NCI-H2196 (cell line): Measurements from ENCODE around the gene MYO18B.
"Not testable (repeated sequence)": the region's sequence is repeated elsewhere in the genome, so short reads cannot be mapped to it uniquely, and the experiment has no call there.

Source experiments
- DNase-seq: peaks from one replicate; lab custom pipeline; 2025; ENCODE audit not compliant: unreplicated experiment; lab: John Stamatoyannopoulos, UW

The MYO18B gene

GRCh38 chr22:25741692-25742626 lies at the start of gene MYO18B:
TSS of gene MYO18B (plus strand) at chr22:25742188. CDS start at chr22:25761093, 18,905 bp downstream.
- no peak for DNase-seq

- DNase-seq: no peak
Measured at GRCh38 chr22:25692397-25693267, 49.4 kb upstream of the MYO18B start.

- DNase-seq: no peak
Measured at GRCh38 chr22:25693268-25693565, 48.8 kb upstream of the MYO18B start.

GRCh38 chr22:25694196-25694907 lies 47.6 kb upstream of the MYO18B start:
- no peak for DNase-seq

GRCh38 chr22:25695146-25695545 lies 46.8 kb upstream of the MYO18B start:
- DNase-seq: no peak

- DNase-seq: no peak
Measured at GRCh38 chr22:25696763-25697162, 45.2 kb upstream of the MYO18B start.

GRCh38 chr22:25697181-25697664 lies 44.8 kb upstream of the MYO18B start:
- DNase-seq: no peak

- no peak for DNase-seq
Measured at GRCh38 chr22:25697978-25698377, 44.0 kb upstream of the MYO18B start.

GRCh38 chr22:25698461-25698860 lies 43.5 kb upstream of the MYO18B start:
- no peak for DNase-seq

GRCh38 chr22:25698978-25699377 lies 43.0 kb upstream of the MYO18B start:
- no peak for DNase-seq

GRCh38 chr22:25701056-25701780 lies 40.8 kb upstream of the MYO18B start:
- no peak for DNase-seq

GRCh38 chr22:25702040-25702439 lies 39.9 kb upstream of the MYO18B start:
- DNase-seq: no peak

- DNase-seq: no peak
Measured at GRCh38 chr22:25702571-25703167, 39.3 kb upstream of the MYO18B start.

- no peak for DNase-seq
Measured at GRCh38 chr22:25704701-25705100, 37.3 kb upstream of the MYO18B start.

GRCh38 chr22:25706197-25706596 lies 35.8 kb upstream of the MYO18B start:
- no peak for DNase-seq

- not testable (repeated sequence) for DNase-seq
Measured at GRCh38 chr22:25708430-25708829, 33.6 kb upstream of the MYO18B start.

GRCh38 chr22:25709758-25710157 lies 32.2 kb upstream of the MYO18B start:
- DNase-seq: no peak

GRCh38 chr22:25710501-25710900 lies 31.5 kb upstream of the MYO18B start:
- no peak for DNase-seq

GRCh38 chr22:25711491-25711890 lies 30.5 kb upstream of the MYO18B start:
- no peak for DNase-seq
